ENCODE measurements around the gene RAB40A.
"Not testable (repeated sequence)": the region's sequence is repeated elsewhere in the genome, so short reads cannot be mapped to it uniquely, and the experiment has no call there.

Gene RAB40A

GRCh38 chrX:103460001-103460755 lies 59.1 kb downstream of the RAB40A start:
- DNase-seq (ENCODE audit: low spot score) = not testable (repeated sequence)

- no peak for DNase-seq (ENCODE audit: low spot score)
Observed at GRCh38 chrX:103453655-103454054, 65.6 kb downstream of the RAB40A start.
